Prostate gland (tissue), 2 donors: ENCODE results near the gene TMTC4.

ENCODE experiments used
- POLR2A ChIP-seq: fragments of 450-650 bp; IDR thresholded peaks from one replicate; pipeline ENCODE4 v1.6.1; 2016; ENCODE audit warnings: antibody characterized with exemption, mild to moderate bottlenecking
- POLR2AphosphoS5 ChIP-seq: sonication (generic); formaldehyde crosslinking; IDR thresholded peaks from one replicate; pipeline ENCODE4 v1.6.1; 2017; ENCODE audit warnings: antibody characterized with exemption
- TF ChIP-seq, protein P1 (sequence below), 4 experiments: fragments of 200-600 bp in 2 of 4; fragments of 450-650 bp in 2 of 4; sonication (generic) in 2 of 4; IDR thresholded peaks; 1 replicate in 3 of 4; 2 replicates in 1 of 4; pipeline ENCODE4 v1.5.1; 2016 to 2019; ENCODE audit warnings: antibody characterized with exemption in 4 of 4, mild to moderate bottlenecking in 2 of 4, moderate library complexity in 2 of 4

- TF ChIP-seq, protein P1, sequence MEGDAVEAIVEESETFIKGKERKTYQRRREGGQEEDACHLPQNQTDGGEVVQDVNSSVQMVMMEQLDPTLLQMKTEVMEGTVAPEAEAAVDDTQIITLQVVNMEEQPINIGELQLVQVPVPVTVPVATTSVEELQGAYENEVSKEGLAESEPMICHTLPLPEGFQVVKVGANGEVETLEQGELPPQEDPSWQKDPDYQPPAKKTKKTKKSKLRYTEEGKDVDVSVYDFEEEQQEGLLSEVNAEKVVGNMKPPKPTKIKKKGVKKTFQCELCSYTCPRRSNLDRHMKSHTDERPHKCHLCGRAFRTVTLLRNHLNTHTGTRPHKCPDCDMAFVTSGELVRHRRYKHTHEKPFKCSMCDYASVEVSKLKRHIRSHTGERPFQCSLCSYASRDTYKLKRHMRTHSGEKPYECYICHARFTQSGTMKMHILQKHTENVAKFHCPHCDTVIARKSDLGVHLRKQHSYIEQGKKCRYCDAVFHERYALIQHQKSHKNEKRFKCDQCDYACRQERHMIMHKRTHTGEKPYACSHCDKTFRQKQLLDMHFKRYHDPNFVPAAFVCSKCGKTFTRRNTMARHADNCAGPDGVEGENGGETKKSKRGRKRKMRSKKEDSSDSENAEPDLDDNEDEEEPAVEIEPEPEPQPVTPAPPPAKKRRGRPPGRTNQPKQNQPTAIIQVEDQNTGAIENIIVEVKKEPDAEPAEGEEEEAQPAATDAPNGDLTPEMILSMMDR (IDR thresholded peaks at IDR 0.05), result no peak
- no peak for TF ChIP-seq POLR2AphosphoS5
- no peak for TF ChIP-seq POLR2A
These were observed 36.8 kb downstream of the TMTC4 start for GRCh38 chr13:100637796-100638195.
